Hepatic stellate cell (primary cell): ENCODE results near the gene NOXA1.
"Not testable (repeated sequence)": the region's sequence is repeated elsewhere in the genome, so short reads cannot be mapped to it uniquely, and the experiment has no call there.

ENCODE experiments used
- DNase-seq: peaks from one replicate; pipeline ENCODE4 v3.0.0; 2011; ENCODE audit warnings: low spot score

The NOXA1 gene

DNA sequence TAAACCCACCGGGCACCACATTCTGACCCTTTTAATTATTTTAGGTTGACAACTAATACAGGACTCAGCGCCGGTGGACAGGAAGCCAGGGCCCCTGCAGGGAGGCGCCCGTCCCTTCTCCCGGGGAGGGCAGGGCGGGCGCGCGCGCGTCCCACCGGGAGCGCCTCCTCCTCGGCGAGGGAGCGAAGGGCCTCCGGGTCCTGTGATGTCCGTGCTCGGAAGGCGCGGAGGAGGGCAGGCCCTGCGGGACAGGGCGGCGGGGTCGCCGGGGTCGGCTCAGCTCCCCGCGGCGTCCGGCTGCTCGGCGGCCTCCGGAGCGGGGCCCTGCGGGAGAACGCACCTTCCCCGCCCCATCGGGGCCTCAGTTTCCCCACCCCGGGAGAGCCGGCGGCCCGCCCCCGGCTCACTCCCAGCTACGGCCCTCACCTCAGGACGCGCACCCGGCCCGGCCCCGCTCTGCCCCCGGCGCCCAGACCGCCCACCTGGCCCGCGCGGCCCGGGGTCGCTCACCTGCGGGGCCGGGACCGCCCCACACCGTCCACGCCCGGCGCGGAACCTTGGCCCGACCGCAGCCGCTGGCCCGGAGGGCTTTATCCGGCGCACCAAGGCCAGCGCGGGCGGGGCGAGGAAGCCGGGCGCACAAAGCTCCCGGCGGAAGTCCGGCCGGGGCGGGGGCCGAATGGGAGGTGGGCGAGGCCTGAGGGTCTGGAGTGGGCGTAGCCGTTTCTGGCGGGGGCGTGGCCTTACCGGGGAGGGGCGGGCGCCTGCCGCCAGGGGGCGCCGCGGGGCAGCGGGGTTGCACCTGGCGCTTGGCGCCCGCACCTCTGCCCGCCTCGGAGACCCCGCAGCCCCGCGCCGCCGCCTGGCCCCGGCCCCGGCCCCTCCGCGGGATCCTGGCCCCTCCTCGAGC lies at the start of gene NOXA1, which contains the start of gene EXD3:
Gene NOXA1 (plus strand): TSS at position 790 of the 910 bp plus-strand sequence. CDS start 137 bp downstream, outside the sequence.
Gene EXD3 (minus strand): TSS at position 559 of the 910 bp plus-strand sequence. CDS start 27,805 bp downstream, outside the sequence.
- DNase-seq: peak; percentile 91

DNA sequence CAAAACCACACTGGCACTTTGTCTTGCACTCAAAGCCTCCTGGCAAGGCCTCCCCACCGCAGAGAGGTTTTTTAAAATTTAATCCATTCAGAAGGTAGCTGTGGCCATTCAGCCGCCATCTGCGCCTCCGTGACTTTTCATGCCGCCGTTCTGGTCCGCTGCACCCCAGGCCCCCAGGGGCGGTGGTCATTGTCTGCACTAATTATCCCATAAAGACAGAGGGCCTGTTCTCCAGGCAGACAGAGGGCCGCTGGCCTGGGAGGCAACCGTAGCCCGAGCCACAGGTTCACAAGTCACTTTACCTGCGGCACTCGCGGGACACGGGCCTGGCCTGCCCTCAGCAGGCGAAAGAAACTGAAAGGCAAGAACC lies 49.6 kb upstream of the NOXA1 start:
- DNase-seq: no peak

DNA sequence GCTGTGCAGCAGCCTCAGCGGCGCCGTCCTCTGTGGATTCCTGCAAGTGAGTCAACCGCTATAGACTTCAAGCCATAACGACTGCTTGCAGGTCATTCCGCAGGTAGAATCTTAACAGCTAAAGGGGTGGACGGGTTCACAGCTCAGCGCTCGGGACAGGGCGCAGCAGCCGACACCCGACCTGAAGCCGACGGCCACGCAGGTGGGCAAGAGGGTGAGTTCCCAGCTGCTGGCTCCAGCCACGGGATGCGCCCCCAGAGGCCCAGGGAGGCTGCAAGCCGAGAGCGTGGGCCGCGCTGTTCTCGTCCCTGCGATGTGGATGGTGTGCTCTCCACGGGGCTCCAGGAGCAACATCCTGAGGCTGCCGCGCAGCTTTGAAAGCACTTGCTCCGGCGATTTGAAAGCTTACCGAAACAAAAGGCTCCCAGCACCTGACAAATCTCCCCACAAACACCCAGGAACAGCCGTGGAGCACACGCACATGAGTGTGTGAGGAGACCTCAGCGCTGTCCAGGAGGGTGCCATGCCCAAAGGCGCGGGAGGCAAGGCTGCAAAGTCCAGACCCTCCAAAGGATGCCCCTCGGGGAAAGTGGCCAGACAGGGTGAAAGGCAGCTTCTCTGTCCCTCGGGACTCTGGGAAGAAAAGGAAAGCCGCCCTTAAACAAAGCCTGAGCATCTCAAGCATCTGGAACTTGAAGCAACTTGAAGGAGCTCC lies 48.9 kb upstream of the NOXA1 start:
- no peak for DNase-seq

DNA sequence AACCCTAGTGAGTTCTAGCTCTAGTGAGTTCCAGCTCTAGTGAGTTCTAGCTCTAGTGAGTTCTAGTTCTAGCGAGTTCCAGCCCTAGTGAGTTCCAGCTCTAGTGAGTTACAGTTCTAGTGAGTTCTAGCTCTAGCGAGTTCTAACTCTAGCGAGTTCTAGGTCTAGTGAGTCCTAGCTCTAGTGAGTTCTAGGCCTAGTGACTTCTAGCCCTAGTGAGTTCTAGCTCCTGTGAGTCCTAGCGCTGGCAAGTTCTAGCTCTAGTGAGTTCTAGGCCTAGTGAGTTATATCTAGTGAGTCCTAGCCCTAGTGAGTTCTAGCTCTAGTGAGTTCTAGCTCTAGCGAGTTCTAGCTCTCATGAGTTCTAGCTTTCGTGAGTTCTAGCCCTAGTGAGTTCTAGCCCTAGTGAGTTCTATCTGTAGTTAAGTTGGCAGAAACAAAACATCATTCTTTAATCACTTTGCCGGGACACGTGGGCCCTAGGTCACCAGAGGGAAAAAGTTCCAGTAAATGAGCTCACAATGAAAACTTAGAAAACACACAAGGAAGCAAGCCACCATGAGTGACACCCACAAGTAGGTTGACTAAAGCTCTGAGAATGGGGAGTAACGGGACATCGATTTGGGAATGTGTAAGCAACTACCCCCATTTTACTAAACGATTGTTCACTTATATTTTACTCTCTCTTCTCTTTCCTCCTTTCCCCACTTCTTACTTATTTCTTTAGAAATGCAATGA lies 47.7 kb upstream of the NOXA1 start:
- DNase-seq: no peak

DNA sequence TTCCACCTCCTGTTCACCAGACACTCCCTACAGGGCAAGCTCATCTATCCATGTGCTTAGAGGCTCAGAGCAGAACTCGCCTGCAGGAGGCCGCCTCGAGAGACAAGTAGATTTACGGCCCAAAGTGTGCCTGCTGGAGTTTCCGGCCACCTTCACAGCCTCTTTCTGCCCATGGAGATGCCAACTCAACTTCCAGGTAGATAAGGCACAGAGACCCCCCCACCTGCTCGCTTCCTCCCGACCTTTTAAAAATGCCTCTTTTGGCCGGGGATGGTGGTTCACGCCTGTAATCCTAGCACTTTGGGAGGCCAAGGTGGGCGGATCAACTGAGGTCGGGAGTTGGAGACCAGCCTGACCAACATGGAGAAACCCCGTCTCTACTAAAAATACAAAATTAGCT lies 46.8 kb upstream of the NOXA1 start:
- DNase-seq: no peak

DNA sequence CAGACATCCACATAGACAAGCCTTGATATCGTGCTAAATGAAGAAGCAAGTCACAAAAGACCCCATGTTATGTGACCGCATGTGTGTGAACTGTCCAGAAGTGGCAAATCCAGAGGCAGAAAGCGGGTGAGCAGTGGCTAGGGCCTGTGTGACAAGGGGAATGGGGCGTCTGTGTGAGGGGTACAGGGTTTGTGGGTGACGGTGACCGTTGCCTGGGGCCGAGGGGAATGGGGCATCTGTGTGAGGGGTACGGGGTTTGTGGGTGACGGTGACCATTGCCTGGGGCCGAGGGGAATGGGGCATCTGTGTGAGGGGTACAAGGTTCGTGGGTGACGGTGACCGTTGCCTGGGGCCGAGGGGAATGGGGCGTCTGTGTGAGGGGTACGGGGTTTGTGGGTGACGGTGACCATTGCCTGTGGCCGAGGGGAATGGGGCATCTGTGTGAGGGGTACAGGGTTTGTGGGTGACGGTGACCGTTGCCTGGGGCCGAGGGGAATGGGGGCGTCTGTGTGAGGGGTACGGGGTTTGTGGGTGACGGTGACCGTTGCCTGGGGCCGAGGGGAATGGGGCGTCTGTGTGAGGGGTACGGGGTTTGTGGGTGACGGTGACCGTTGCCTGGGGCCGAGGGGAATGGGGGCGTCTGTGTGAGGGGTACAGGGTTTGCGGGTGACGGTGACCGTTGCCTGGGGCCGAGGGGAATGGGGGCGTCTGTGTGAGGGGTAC lies 44.3 kb upstream of the NOXA1 start:
- DNase-seq: not testable (repeated sequence)

DNA sequence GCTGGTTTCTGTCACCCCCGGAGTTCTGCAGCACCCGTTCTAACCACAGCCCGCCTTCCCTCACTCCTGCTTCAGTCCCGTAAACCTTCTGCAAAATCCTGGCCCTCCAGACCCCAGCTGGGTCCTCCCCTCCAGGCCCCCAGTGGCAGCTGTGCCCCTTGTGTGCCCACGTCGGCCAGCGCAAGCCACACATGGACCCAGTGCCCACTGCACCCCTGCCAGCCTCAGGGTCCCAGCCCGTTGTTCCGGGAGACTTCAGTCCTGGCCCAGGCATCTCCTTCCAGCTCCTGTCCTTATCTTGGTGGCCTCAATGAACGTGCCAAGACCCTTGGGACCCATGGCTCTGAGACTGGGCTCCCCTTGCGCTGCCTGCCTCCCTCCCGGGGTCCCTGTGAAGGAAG lies 43.4 kb upstream of the NOXA1 start:
- DNase-seq: no peak

DNA sequence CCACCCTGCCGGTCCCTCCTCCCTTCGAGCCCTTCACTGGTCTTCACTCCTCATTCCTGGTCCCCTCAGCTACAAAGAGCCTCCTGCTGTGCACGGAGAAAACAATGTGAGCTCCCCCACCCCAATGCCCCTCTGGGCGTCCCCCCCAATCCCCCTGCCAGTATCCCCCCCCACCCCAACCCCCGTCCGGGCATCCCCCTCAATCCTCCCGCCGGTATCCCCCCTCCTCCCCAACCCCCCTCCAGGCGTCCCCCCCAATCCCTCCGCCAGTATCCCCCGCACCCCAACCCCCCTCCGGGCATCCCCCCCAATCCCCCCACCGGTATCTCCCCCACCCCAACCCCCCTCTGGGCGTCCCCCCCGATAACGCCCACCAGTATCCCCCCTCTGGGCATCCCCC lies 43.0 kb upstream of the NOXA1 start:
- DNase-seq: no peak

DNA sequence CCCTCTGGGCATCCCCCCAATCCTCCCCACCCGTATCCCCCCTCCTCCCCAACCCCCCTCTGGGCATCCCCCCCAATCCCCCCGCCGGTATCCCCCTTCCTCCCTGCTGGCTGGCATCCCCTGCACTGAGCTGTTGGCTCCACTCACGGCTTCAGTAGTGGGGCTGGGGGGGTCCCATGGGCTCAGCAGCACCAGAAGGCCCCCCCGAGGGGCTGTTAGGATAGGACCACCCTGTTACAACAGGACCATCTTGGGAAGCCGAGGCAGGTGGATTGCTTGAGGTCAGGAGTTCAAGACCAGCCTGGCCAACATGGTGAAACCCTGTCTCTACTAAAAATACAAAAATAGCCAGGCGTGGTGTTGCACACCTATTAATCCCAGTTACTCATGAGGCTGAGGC lies 42.6 kb upstream of the NOXA1 start:
- DNase-seq: no peak

- DNase-seq: no peak
These were observed 41.4 kb upstream of the NOXA1 start for GRCh38 chr9:137381501-137382443.

DNA sequence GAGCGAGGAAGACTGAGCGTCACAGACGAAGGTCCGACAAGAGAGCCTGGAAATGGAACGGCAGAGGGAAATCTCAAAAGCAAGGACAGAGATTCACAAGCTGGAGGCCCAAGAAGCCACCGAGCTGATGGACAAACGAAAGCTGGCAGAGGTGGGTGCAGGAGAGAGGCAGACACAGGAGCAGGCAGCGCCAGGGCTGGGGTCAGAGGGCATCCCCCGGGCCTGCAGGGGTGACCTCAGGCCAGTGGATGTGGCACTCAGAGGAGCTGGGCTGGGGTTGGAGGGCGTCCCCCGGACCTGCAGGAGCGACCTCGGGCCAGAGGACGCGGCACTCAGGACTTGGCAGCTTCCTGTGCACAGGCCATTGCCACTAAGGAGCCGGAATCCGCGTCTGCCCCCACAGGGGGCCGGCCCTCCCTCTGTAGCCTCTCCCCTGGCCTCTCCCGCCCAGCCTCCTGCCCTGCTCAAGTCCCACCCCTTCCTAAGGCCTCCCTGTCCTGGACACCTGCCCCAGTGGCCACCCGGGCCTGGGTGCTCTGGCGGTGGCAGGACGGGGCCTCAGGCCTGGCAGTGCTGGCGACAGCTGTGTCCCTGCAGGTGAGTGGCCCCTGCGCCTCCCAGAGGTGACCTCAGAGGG lies 40.6 kb upstream of the NOXA1 start:
- no peak for DNase-seq

DNA sequence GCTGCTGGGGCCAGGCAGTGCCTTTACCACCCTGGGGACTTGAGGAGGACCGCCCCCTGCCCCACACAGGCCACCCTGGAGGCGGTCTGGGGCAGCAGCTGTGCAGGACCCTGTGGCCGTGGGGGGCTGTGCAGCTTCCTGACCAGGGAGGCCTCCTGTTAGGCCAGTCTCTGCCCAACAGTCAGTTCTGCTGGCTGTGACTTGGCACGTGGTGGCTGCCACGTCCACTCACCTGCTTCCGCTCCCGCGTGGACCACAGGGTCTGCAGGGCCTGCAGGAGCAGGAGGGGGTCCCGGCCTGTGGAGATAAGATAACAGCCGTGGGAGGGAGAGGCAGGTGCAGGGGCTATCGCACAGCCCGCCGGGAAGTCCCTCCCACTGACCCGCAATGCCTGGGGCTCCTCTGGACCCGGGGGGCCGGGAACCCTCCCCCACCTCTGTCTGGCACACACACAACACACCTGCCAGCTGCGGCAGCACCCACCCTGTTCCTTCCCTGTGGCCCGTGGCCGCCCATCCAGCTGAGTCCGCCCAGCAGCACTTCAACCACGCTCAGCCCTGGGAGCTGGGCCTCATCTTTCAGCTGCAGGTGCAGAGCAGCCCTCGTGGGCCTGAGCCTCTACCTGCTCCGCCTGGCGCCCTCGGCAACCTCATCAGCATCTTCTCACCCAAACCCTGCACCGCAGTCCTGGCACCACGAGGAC lies 40.0 kb upstream of the NOXA1 start:
- no peak for DNase-seq

DNA sequence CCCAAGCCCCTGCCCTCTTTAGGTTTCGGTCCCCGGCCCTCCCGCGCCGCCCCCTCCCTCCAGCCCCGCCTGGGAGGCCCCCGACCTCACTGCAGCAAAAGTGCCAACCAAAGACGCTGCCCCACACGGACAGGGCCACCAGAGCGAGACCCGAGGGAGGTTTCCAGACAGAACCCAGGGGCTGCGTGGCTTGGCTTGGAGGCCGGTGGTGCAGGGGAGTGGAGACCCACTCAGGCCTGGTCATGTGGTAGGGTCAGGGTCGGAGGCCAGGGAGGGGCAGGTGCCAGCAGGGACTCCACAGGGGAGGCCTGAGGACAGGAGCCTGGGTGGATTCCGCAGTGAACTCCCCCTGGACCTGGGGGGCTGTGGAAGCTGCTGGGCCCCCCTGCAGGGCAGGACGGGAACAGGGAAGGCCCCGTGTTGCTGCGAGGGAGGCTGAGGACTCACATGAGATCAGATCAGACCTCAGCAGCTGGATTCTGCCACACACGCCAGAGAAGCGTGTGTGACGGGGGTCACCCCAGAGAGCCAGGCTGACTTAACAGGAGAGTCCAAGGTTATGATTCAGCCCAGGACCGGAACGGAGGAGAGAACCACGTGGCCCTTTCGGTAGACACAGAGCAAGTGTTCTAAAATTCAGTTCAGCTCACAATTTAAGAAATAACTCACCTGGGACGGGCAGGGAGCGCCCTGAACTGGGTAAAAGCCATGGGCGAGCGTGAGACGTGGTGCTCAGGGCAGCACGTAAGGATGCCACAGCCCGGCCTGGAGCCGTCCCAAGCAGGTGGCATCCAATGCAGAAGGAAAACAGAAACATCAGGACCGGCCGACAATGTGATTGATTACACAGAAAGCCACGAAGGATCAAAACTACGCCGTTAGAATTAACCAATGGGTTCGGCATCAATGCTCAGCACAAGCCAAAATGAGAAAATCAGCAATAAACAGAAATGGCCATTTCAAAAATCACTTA lies 39.1 kb upstream of the NOXA1 start:
- no peak for DNase-seq

DNA sequence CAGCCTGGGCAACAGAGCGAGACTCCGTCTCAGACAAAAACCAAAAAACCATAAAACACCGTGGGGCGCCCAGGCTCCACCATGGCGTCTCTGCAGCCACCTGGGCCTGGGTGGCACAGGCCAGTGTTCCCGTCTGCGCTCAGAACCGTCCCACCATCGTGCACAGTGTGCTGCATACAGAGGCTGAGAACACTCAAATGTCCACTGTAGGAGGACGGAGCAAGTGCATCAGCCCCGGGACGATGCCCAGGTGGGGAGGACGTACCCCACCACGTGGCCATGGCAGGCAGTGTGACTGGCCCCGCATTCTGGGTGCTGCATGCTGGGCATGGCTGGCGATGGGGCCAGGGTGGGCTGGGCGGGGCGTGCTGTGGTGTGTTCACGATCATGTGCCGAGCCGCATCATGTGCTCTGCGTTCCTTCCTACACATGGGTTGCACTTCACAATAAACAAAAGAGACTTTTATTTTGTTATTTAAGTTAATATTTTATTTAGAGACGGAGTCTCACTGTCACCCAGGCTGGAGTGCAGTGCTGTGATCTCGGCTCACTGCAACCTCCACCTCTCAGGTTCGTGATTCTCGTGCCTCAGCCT lies 38.0 kb upstream of the NOXA1 start:
- no peak for DNase-seq

GRCh38 chr9:137386507-137387113 lies 36.6 kb upstream of the NOXA1 start:
- DNase-seq: not testable (repeated sequence)

GRCh38 chr9:137387114-137387890 lies 35.9 kb upstream of the NOXA1 start:
- DNase-seq: no peak
